Thyroid gland (tissue), 4 donors: ENCODE measurements around the gene TENT4B. TPM values are rescaled to one million over a fixed set of nuclear protein-coding genes. Genes with fewer than 3 reads are reported as not detected.

Source experiments
- DNase-seq, 2 donors: peaks; one replicate each; pipeline ENCODE4 v3.0.0-alpha.2; 2019
- H3K27ac ChIP-seq, 3 donors: fragments of 200-600 bp; sonication (generic); 1 replicate in 2 of 3; 2 replicates in 1 of 3; pipeline ENCODE4 v1.5.1; 2016 to 2019; ENCODE audit warnings: mild to moderate bottlenecking in 1 of 3, moderate library complexity in 1 of 3
- H3K27me3 ChIP-seq: fragments of 200-600 bp; sonication (generic); one replicate; pipeline ENCODE4 v1.5.1; 2019
- H3K36me3 ChIP-seq, 2 donors: fragments of 200-600 bp; sonication (generic); one replicate each; pipeline ENCODE4 v1.5.1; 2016 to 2019
- H3K4me1 ChIP-seq, 2 donors: fragments of 200-600 bp; sonication (generic); one replicate each; pipeline ENCODE4 v1.5.1; 2017 to 2019
- H3K4me3 ChIP-seq, 3 donors: fragments of 200-600 bp; sonication (generic); replicated peaks in 1 of 3; 1 replicate in 2 of 3; 2 replicates in 1 of 3; pipeline ENCODE4 v1.5.1; 2016; ENCODE audit warnings: mild to moderate bottlenecking in 1 of 3
- H3K9me3 ChIP-seq: fragments of 200-600 bp; sonication (generic); one replicate; pipeline ENCODE4 v1.5.1; 2017
- POLR2A ChIP-seq, 2 donors: fragments of 450-650 bp; IDR thresholded peaks; one replicate each; pipeline ENCODE4 v1.6.1; 2017; ENCODE audit warnings: antibody characterized with exemption in 2 of 2, mild to moderate bottlenecking in 2 of 2, moderate library complexity in 1 of 2
- WGBS, 2 donors: methylation state at CpG; one replicate each; pipeline ENCODE4 v1.1.5; 2017; 5-methylcytosine and 5-hydroxymethylcytosine counted together
- intact Hi-C: fragments of 100-400 bp; cut with DNase I; formaldehyde crosslinking; loops from one replicate; pipeline ENCODE4 v1.15.1; 2023
- total RNA-seq, 4 donors: library from RNA; depleted of rRNA; stranded (reverse); fragments of >200 nt; gene quantifications; one replicate each; pipeline ENCODE4 v1.2.3, GENCODE V29; 2016
- TF ChIP-seq, protein P1 (sequence below), 6 experiments: fragments of 200-600 bp in 3 of 6; fragments of 450-650 bp in 3 of 6; sonication (generic) in 3 of 6; IDR thresholded peaks; one replicate each; pipeline ENCODE4 v1.5.1; 2016 to 2019; ENCODE audit warnings: antibody characterized with exemption in 6 of 6, mild to moderate bottlenecking in 2 of 6, inconsistent platforms in 1 of 6, moderate library complexity in 1 of 6

Gene TENT4B
- total RNA-seq, 4 donors from 2014 or later: 10.0 to 14.7 (median 11.4) TPM

GRCh38 chr16:50160495-50161164 lies 7.5 kb downstream of the TENT4B start:
- no peaks in the 10 kb centered on the region for H3K36me3 ChIP-seq
- no peaks in the 10 kb centered on the region for H3K9me3 ChIP-seq
- H3K27me3 ChIP-seq: no peaks in the 10 kb centered on the region
- H3K4me1 ChIP-seq: peaks cover 9 to 25% of the 10 kb centered on the region in 2 donors
- H3K27ac ChIP-seq: no peak overlapping the region
- intact Hi-C loops: no loop called here
- 88 to 90% methylated on average over 4 of the region's 4 CpGs for WGBS, 2 donors
- TF ChIP-seq, protein P1, sequence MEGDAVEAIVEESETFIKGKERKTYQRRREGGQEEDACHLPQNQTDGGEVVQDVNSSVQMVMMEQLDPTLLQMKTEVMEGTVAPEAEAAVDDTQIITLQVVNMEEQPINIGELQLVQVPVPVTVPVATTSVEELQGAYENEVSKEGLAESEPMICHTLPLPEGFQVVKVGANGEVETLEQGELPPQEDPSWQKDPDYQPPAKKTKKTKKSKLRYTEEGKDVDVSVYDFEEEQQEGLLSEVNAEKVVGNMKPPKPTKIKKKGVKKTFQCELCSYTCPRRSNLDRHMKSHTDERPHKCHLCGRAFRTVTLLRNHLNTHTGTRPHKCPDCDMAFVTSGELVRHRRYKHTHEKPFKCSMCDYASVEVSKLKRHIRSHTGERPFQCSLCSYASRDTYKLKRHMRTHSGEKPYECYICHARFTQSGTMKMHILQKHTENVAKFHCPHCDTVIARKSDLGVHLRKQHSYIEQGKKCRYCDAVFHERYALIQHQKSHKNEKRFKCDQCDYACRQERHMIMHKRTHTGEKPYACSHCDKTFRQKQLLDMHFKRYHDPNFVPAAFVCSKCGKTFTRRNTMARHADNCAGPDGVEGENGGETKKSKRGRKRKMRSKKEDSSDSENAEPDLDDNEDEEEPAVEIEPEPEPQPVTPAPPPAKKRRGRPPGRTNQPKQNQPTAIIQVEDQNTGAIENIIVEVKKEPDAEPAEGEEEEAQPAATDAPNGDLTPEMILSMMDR (IDR thresholded peaks at IDR 0.05): no peak
- no peak for TF ChIP-seq POLR2A (IDR thresholded peaks at IDR 0.05)
- DNase-seq: no peak
- no peak overlapping the region for H3K4me3 ChIP-seq

DNA sequence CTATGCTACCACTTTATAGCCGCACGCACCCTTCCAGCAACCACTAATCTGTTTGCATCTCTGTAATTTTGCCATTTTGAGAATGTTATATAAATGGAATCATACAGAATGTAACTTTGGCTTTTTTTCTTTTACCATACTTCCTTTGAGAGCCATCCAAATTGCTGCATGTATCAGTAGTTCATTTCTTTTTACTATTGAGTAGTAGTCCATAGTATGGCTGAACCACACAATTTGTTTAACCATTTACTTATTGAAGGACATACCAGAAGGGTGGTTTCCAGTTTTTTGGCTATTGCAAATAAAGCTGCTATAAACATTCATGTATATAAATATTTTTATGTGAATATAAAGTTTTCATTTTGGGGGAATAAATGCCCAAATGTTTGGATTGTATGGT lies 8.8 kb downstream of the TENT4B start:
- no peak for DNase-seq
- Histone ChIP-seq H3K9me3 (no peaks in the 10 kb centered on the region), H3K27me3 (no peaks in the 10 kb centered on the region), H3K4me3 (no peak overlapping the region), H3K36me3 (no peaks in the 10 kb centered on the region), H3K4me1 (peaks cover 4 to 16% of the 10 kb centered on the region in 2 donors), H3K27ac (no peak overlapping the region)
- intact Hi-C loops: no loop called here
- no peak for TF ChIP-seq POLR2A (IDR thresholded peaks at IDR 0.05)
- TF ChIP-seq, protein P1 (IDR thresholded peaks at IDR 0.05): no peak
- WGBS, 2 donors: 98 to 100% methylated on average over 2 of the region's 2 CpGs

- intact Hi-C loops: no loop called here
- whole genome bisulfite sequencing, 2 donors: 95 to 96% methylated on average over 2 of the region's 2 CpGs
- no peak overlapping the region for H3K4me3 ChIP-seq
- TF ChIP-seq, protein P1 (IDR thresholded peaks at IDR 0.05): no peak
- no peak for TF ChIP-seq POLR2A (IDR thresholded peaks at IDR 0.05)
- no peaks in the 10 kb centered on the region for H3K36me3 ChIP-seq
- H3K27ac ChIP-seq: no peak overlapping the region
- H3K9me3 ChIP-seq: no peaks in the 10 kb centered on the region
- H3K4me1 ChIP-seq: peaks cover 12 to 13% of the 10 kb centered on the region in 2 donors
- no peaks in the 10 kb centered on the region for H3K27me3 ChIP-seq
- no peak for DNase-seq
Measured at GRCh38 chr16:50165473-50165872, 12.4 kb downstream of the TENT4B start.

GRCh38 chr16:50166511-50167500 lies 13.7 kb downstream of the TENT4B start:
- no peak overlapping the region for H3K27ac ChIP-seq
- no peak for TF ChIP-seq POLR2A (IDR thresholded peaks at IDR 0.05)
- TF ChIP-seq, protein P1 (IDR thresholded peaks at IDR 0.05): no peak
- no peaks in the 10 kb centered on the region for H3K36me3 ChIP-seq
- H3K4me3 ChIP-seq: no peak overlapping the region
- H3K27me3 ChIP-seq: no peaks in the 10 kb centered on the region
- peaks cover 12 to 13% of the 10 kb centered on the region in 2 donors for H3K4me1 ChIP-seq
- intact Hi-C loops: no loop called here
- WGBS, 2 donors: 77 to 81% methylated on average over 9 of the region's 9 CpGs
- DNase-seq: no peak
- no peaks in the 10 kb centered on the region for H3K9me3 ChIP-seq
